Mesenchymal stem cell (in vitro differentiated cells and primary cell): ENCODE results near the gene MRPL38.

Experiments
- DNase-seq: peaks from one replicate; pipeline ENCODE4 v3.0.0-alpha.2; 2013
- H2AFZ ChIP-seq: one replicate; pipeline ENCODE4 v1.6.1; 2013; ENCODE audit warnings: low read depth, mild to moderate bottlenecking, control low read depth, inconsistent platforms, low read length, moderate library complexity
- H2AK5ac ChIP-seq: 2 replicates; pipeline ENCODE4 v1.6.1; 2013; ENCODE audit warnings: low read length, moderate library complexity, mild to moderate bottlenecking, inconsistent platforms; ENCODE audit not compliant: severe bottlenecking
- H2BK120ac ChIP-seq: one replicate; pipeline ENCODE4 v1.6.1; 2013; ENCODE audit warnings: low read depth, mild to moderate bottlenecking, inconsistent platforms, low read length, moderate library complexity
- H2BK12ac ChIP-seq, 2 experiments: one replicate each; pipeline ENCODE4 v1.6.1; 2013; ENCODE audit warnings: inconsistent platforms in 2 of 2, low read length in 2 of 2, mild to moderate bottlenecking in 2 of 2, moderate library complexity in 2 of 2, control low read depth in 1 of 2
- H2BK15ac ChIP-seq: one replicate; pipeline ENCODE4 v1.6.1; 2013; ENCODE audit warnings: mild to moderate bottlenecking, low read depth, inconsistent platforms; ENCODE audit not compliant: poor library complexity, severe bottlenecking
- H2BK5ac ChIP-seq: 2 replicates; pipeline ENCODE4 v1.6.1; 2013; ENCODE audit warnings: low read depth, mild to moderate bottlenecking, low read length, control low read depth, inconsistent platforms; ENCODE audit not compliant: poor library complexity, severe bottlenecking
- H3K14ac ChIP-seq, 2 experiments: one replicate each; pipeline ENCODE4 v1.6.1; 2013; ENCODE audit warnings: inconsistent platforms in 2 of 2, low read length in 2 of 2, control low read depth in 1 of 2, mild to moderate bottlenecking in 1 of 2, moderate library complexity in 1 of 2
- H3K18ac ChIP-seq, 2 experiments: one replicate each; pipeline ENCODE4 v1.6.1; 2013; ENCODE audit warnings: inconsistent platforms in 2 of 2, low read length in 2 of 2, control low read depth in 1 of 2, low read depth in 1 of 2, mild to moderate bottlenecking in 1 of 2
- H3K23ac ChIP-seq, 2 experiments: one replicate each; pipeline ENCODE4 v1.6.1; 2013; ENCODE audit warnings: inconsistent platforms in 2 of 2, low read length in 2 of 2, mild to moderate bottlenecking in 2 of 2, moderate library complexity in 2 of 2, control low read depth in 1 of 2
- H3K27ac ChIP-seq: 2 replicates; pipeline ENCODE4 v1.5.1; 2013; ENCODE audit warnings: mild to moderate bottlenecking, moderate library complexity, low read length, control low read depth, inconsistent platforms; ENCODE audit not compliant: poor library complexity, severe bottlenecking
- H3K27me3 ChIP-seq, 2 experiments: 2 replicates each; pipeline versions ENCODE4 v1.6.1 to v1.7.0; 2013; ENCODE audit warnings: low read length in 2 of 2, mild to moderate bottlenecking in 2 of 2, moderate library complexity in 2 of 2, control low read depth in 1 of 2, inconsistent platforms in 1 of 2; ENCODE audit not compliant: control insufficient read depth in 1 of 2, insufficient read depth in 1 of 2
- H3K36me3 ChIP-seq, 2 experiments: 2 replicates each; pipeline versions ENCODE4 v1.6.1 to v1.7.0; 2013; ENCODE audit warnings: low read length in 2 of 2, control low read depth in 1 of 2, inconsistent platforms in 1 of 2, low read depth in 1 of 2, mild to moderate bottlenecking in 1 of 2; ENCODE audit not compliant: insufficient read depth in 2 of 2, control insufficient read depth in 1 of 2
- H3K4ac ChIP-seq, 2 experiments: one replicate each; pipeline ENCODE4 v1.6.1; 2013; ENCODE audit warnings: inconsistent platforms in 2 of 2, low read length in 2 of 2, mild to moderate bottlenecking in 2 of 2, moderate library complexity in 2 of 2, control low read depth in 1 of 2, low read depth in 1 of 2
- H3K4me1 ChIP-seq: 2 replicates; pipeline ENCODE4 v1.6.1; 2013; ENCODE audit warnings: low read depth, low read length, control low read depth; ENCODE audit not compliant: control insufficient read depth, insufficient read depth
- H3K4me2 ChIP-seq: 2 replicates; pipeline ENCODE4 v1.6.1; 2013; ENCODE audit warnings: low read length, mild to moderate bottlenecking, inconsistent platforms; ENCODE audit not compliant: poor library complexity, severe bottlenecking
- H3K4me3 ChIP-seq, 2 experiments: 2 replicates each; pipeline versions ENCODE4 v1.5.1 to v1.7.0; 2013; ENCODE audit warnings: low read length in 2 of 2, mild to moderate bottlenecking in 2 of 2, control low read depth in 1 of 2, low read depth in 1 of 2; ENCODE audit not compliant: insufficient read depth in 1 of 2
- H3K79me1 ChIP-seq: replicated peaks from 2 replicates; pipeline ENCODE4 v1.6.1; 2013; ENCODE audit warnings: mild to moderate bottlenecking, control low read depth, low read length, inconsistent platforms; ENCODE audit not compliant: poor library complexity, severe bottlenecking
- H3K9ac ChIP-seq: 2 replicates; pipeline ENCODE4 v1.7.0; 2013; ENCODE audit warnings: mild to moderate bottlenecking, low read length, moderate library complexity
- H3K9me3 ChIP-seq: 2 replicates; pipeline ENCODE4 v1.7.0; 2013; ENCODE audit warnings: mild to moderate bottlenecking, low read length; ENCODE audit not compliant: control insufficient read depth
- H4K8ac ChIP-seq: one replicate; pipeline ENCODE4 v1.6.1; 2013; ENCODE audit warnings: inconsistent platforms, mild to moderate bottlenecking, low read length, moderate library complexity
- H4K91ac ChIP-seq: one replicate; pipeline ENCODE4 v1.6.1; 2013; ENCODE audit warnings: mild to moderate bottlenecking, low read length, inconsistent platforms
- WGBS: methylation state at CpG from one replicate; pipeline ENCODE4 v1.1.7; 2013; ENCODE audit warnings: mixed read lengths; 5-methylcytosine and 5-hydroxymethylcytosine counted together

Gene MRPL38

DNA sequence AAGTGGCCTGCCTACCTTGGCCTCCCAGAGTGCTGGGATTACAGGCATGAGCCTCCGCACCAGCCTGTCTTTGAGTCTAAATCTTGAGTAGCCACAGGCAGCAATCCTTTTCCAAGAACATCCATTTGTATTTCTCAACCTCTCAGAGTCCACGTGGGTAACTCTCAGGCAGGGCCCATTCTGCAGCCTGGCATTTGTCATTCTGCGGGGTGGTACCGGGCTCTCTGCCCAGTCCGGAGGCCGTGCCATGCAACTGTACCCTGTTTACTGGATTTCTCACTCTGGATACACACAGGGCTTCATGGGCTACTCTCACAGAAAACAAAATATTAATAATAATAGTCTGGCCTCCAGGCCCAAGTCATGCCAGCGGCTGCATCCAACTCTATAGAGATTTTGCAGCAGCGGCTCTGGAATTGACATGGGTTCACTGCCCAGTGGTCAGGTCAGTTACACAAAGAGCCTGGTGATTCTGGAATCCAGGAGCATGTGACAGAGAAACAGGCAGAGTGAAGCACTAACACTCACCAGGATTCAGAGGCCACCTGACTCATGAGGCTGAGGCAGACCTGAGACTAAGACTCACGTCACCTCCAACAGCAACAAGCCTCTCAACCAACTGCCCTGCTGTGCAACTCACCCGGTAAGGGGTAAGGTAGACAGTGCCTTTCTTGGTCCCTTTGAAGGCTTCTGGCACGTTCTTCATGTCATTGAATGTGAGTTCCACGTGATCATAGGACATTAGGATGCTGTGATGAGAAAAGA lies 53.6 kb downstream of the MRPL38 start:
- peak overlapping the region; percentile 22 for H3K27ac ChIP-seq
- no peak overlapping the region for H2AK5ac ChIP-seq
- no peak overlapping the region for H2BK12ac ChIP-seq
- peaks cover 52 to 61% of the 10 kb centered on the region in 2 experiments for H3K36me3 ChIP-seq
- no peak overlapping the region for H3K4me2 ChIP-seq
- peaks cover 11% of the 10 kb centered on the region for H3K4me1 ChIP-seq
- H4K91ac ChIP-seq = no peak overlapping the region
- no peak overlapping the region for H3K4me3 ChIP-seq
- 97% methylated on average over 12 of the region's 12 CpGs for WGBS
- no peaks in the 10 kb centered on the region for H3K9me3 ChIP-seq
- peaks cover 18% of the 10 kb centered on the region for H3K79me1 ChIP-seq
- H3K18ac ChIP-seq = no peak overlapping the region
- no peak for DNase-seq
- H3K23ac ChIP-seq = no peak overlapping the region
- H2BK120ac ChIP-seq = no peak overlapping the region
- no peaks in the 10 kb centered on the region for H3K27me3 ChIP-seq
- no peak overlapping the region for H4K8ac ChIP-seq
- H2BK15ac ChIP-seq = no peak overlapping the region
- no peak overlapping the region for H3K9ac ChIP-seq
- H3K14ac ChIP-seq = no peak overlapping the region
- H3K4ac ChIP-seq = no peak overlapping the region
- H2AFZ ChIP-seq = no peak overlapping the region
- no peak overlapping the region for H2BK5ac ChIP-seq

DNA sequence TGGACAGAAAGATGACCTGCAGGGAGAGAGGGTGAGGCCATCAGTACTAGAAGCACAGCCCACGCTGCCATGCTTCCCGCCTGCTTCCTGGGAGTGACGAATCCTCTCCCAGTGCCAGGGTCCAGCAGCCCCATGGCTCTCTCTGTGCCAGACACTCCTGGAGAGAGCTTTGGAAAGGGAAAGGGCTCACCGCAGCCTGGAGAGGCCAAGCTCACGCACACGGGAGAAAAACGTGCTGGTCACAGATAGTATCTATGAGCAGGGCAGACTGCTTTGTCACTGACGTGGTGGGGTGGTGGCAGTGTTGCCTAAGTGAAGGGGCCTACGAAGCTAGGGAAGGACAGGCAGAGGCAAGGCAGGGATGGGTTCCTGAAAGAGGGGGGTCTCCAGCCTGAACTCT lies 55.0 kb downstream of the MRPL38 start:
- Histone ChIP-seq H2BK15ac (no peak overlapping the region), H3K4me2 (no peak overlapping the region), H2BK12ac (no peak overlapping the region), H3K14ac (no peak overlapping the region), H2BK5ac (no peak overlapping the region), H3K36me3 (peaks cover 62 to 70% of the 10 kb centered on the region in 2 experiments), H3K9me3 (no peaks in the 10 kb centered on the region), H2BK120ac (no peak overlapping the region), H2AFZ (no peak overlapping the region), H4K91ac (no peak overlapping the region), H2AK5ac (peak overlapping the region; percentile 55), H3K4me3 (no peak overlapping the region), H4K8ac (no peak overlapping the region), H3K79me1 (peaks cover 17% of the 10 kb centered on the region), H3K9ac (no peak overlapping the region), H3K27me3 (no peaks in the 10 kb centered on the region), H3K27ac (no peak overlapping the region), H3K4ac (no peak overlapping the region), H3K18ac (no peak overlapping the region), H3K4me1 (peaks cover 20% of the 10 kb centered on the region), H3K23ac (no peak overlapping the region)
- no peak for DNase-seq
- WGBS = 96% methylated on average over 9 of the region's 9 CpGs

DNA sequence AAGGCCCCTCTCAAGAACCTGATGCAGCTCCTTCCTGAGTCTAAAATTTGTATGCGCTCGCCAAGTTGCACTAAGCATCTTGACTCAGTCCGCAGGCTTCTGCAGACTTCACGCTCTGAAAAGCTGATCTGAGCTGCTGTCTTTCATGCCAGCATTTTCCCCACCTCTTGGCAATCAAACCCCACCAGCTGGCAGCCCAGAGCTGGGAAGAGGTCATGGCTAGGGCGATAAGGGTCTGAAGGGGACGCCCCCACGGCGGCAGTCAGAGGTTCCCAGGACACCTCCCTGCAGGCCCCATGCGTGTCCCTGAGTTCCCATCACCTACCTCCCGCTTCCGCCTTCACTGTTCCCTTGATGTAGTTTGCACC lies 55.4 kb downstream of the MRPL38 start:
- Histone ChIP-seq H2AK5ac (no peak overlapping the region), H3K9me3 (no peaks in the 10 kb centered on the region), H2BK15ac (no peak overlapping the region), H2BK12ac (no peak overlapping the region), H4K91ac (no peak overlapping the region), H3K18ac (no peak overlapping the region), H3K9ac (no peak overlapping the region), H3K23ac (no peak overlapping the region), H4K8ac (no peak overlapping the region), H3K14ac (no peak overlapping the region), H3K4me1 (peaks cover 25% of the 10 kb centered on the region), H3K4me3 (no peak overlapping the region), H2BK120ac (no peak overlapping the region), H3K79me1 (peaks cover 17% of the 10 kb centered on the region), H2BK5ac (no peak overlapping the region), H3K27me3 (no peaks in the 10 kb centered on the region), H3K4ac (no peak overlapping the region), H3K27ac (no peak overlapping the region), H3K4me2 (no peak overlapping the region), H3K36me3 (peaks cover 62 to 70% of the 10 kb centered on the region in 2 experiments), H2AFZ (no peak overlapping the region)
- 98% methylated on average over 11 of the region's 11 CpGs for WGBS
- no peak for DNase-seq
